ENCODE measurements around the gene CBFA2T3. TPM values are rescaled to one million over a fixed set of nuclear protein-coding genes. Genes with fewer than 3 reads are reported as not detected.
A peak's percentile ranks its signal among the peaks of the same experiment; 100 is the strongest.

The CBFA2T3 gene
- total RNA-seq, 1 donor from 2014 or later = 32.8 TPM

DNA sequence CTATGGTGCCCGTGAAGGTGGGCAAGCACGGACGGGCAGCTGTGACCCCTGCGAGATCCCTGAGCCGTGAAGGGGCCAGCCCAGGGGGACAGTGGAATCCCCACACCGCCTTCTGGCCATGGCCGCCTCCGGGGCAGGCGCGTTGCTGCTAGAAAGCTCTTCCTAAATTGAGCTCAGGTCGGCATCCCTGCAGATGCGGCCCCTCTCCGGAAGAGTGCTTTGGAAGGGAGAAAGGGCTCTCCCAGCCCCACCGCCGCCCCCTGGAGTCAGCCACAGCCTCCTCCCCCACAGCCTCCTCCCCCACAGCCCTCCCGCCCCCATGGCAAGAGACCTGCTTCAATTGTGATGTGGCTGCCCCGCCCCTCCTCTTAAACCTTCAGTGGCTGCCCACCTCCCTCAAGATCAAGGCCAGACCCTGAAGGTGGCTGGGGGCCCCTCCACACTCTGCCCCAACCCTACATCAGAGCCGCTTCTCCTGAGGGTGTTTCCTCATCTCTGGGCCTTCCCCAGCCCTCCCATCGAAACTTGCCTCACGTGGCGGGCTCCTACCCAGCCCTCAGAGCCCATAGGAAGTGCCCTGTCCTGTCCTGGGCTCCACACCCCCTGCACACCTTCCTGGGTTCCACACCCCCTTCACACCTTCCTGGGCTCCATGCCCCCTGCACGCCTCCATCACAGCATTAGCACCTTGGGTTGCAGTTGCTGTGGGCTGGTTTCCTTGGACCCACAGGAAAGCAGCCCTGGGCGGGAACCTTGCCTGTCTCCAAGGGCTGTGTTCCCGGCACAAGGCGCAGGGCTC lies 5.5 kb upstream of the CBFA2T3 start:
- no peak overlapping the region for H3K4me3 ChIP-seq
- no peaks in the 10 kb centered on the region for H3K27me3 ChIP-seq
- intact Hi-C loops (cut with DNase I) = no loop called here
- DNase-seq (ENCODE audit: low spot score in 2 of 2) = no peak
- H3K27ac ChIP-seq = no peak overlapping the region
- H3K9me3 ChIP-seq = no peaks in the 10 kb centered on the region
- H3K36me3 ChIP-seq = no peaks in the 10 kb centered on the region
- no peaks in the 10 kb centered on the region for H3K4me1 ChIP-seq
- TF ChIP-seq, protein P1, sequence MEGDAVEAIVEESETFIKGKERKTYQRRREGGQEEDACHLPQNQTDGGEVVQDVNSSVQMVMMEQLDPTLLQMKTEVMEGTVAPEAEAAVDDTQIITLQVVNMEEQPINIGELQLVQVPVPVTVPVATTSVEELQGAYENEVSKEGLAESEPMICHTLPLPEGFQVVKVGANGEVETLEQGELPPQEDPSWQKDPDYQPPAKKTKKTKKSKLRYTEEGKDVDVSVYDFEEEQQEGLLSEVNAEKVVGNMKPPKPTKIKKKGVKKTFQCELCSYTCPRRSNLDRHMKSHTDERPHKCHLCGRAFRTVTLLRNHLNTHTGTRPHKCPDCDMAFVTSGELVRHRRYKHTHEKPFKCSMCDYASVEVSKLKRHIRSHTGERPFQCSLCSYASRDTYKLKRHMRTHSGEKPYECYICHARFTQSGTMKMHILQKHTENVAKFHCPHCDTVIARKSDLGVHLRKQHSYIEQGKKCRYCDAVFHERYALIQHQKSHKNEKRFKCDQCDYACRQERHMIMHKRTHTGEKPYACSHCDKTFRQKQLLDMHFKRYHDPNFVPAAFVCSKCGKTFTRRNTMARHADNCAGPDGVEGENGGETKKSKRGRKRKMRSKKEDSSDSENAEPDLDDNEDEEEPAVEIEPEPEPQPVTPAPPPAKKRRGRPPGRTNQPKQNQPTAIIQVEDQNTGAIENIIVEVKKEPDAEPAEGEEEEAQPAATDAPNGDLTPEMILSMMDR (IDR thresholded peaks at IDR 0.05) = no peak

DNA sequence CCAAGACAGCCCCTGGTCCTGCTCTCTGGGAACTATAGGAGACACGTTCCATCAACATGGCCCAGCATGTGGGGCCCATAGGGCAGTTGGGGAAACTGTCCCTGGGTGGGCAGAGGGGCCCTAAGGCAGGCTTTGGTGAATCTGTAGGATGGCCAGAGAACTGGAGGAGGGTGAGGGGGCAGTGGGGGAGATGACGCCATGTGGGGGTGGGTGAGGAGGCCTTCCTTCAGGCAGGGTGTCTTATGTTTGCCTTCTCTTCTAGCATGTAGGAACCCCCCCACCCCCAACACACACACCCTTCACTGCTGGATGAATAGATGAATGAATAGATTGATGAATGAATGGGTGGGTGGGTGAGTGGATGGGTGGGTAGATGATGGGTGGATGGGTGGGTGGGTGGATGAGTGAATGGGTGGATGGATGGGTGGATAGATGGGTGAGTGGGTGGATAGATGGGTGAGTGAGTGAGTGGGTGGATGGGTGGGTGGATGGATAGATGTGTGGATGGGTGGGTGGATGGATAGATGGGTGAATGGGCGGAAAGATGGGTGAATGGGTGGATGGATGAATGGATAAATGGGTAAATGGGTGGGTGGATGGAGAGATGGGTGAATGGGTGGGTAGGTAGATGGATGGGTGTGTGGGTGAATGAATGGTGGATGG lies 2.5 kb upstream of the CBFA2T3 start:
- H3K27ac ChIP-seq = no peak overlapping the region
- no peaks in the 10 kb centered on the region for H3K27me3 ChIP-seq

DNA sequence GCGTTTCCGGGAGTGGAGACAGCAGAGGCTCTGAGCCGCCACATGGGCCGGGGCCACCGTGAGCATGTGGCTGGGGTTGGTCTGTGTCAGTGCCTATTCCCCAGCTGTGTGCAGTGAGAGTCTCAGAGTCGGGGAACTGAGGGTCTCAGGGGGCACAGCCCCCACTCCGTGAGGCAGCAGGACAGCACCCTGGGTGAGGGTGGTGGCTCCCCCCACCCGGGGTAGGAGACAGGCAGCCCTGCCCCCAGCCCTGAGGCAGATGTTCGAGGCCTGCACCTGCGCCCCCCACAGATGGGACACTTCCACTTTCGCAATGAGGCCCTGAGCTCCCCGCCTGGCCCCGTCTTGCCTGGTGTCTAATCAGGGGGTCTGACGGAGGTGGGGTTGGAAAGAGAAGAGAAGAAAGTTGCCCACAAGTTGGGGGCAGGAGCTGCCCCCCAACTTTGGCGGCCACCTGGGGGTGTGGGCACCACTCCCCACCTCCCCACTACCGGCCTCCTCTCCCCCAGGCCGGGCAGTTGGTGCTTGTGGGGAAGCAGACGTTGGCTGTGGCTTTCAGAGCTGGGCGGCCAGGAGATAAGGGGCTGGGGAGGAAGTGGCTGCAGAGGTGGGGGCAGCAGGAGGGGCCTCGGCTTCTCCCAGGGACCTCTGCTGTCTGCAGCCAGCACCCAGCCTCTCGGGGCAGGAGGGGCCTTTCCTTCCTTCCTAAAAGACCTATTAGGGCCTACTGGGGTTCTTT lies 1.8 kb upstream of the CBFA2T3 start:
- no peak for DNase-seq (ENCODE audit: low spot score in 2 of 2)
- H3K27me3 ChIP-seq = no peaks in the 10 kb centered on the region
- H3K36me3 ChIP-seq = no peaks in the 10 kb centered on the region
- intact Hi-C loops (cut with DNase I) = no loop called here
- H3K9me3 ChIP-seq = no peaks in the 10 kb centered on the region
- H3K4me1 ChIP-seq = no peaks in the 10 kb centered on the region
- no peak overlapping the region for H3K27ac ChIP-seq
- H3K4me3 ChIP-seq = no peak overlapping the region
- TF ChIP-seq, protein P1 (IDR thresholded peaks at IDR 0.05) = no peak

More for the DNA sequence above, 2.5 kb upstream of the CBFA2T3 start:
- no peaks in the 10 kb centered on the region for H3K4me1 ChIP-seq
- intact Hi-C loops (cut with DNase I) = no loop called here
- no peaks in the 10 kb centered on the region for H3K36me3 ChIP-seq
- TF ChIP-seq, protein P1 (IDR thresholded peaks at IDR 0.05) = no peak
- no peak overlapping the region for H3K4me3 ChIP-seq
- H3K9me3 ChIP-seq = no peaks in the 10 kb centered on the region
- DNase-seq (ENCODE audit: low spot score in 2 of 2) = no peak

DNA sequence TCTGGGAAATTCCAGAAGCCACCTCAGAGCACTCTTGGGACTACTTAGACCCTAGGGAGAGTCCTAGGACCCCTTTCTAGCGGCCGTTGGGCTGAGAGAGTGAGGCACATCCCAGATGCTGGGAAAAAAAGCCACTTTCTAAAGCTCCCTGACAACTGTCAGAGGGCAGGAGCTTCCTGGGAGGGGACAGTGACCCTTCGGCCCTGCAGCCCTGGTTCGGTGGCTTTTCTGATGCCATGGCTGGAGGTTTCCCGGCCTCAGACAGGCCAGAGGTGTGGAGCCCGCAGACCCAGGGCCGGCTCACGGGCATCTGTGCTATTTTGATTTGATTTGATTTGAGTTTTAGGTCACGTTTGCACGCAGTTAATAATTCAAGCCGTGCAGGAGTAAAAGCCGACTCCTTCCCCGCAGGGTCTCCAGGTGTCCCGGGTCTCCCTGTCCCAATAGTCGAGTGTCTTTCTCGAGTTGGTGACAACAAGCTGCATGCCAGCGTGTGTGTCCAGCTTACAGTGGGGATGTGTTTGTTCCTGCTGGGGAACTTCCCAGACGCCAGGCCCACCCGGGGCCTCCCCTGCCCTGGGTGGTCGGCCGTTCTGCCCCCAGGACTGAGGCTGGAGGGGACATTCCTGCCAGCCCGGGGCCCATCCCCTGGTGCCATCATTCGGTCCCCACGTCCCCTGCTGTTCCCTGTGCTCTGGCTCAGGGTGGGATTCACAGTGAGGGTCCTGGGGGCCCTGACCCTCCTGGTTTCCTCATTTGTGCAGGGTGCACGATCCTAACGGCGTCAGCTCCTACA lies 1.0 kb upstream of the CBFA2T3 start:
- Histone ChIP-seq H3K9me3 (no peaks in the 10 kb centered on the region), H3K27ac (no peak overlapping the region), H3K4me1 (no peaks in the 10 kb centered on the region), H3K4me3 (no peak overlapping the region), H3K27me3 (no peaks in the 10 kb centered on the region), H3K36me3 (no peaks in the 10 kb centered on the region)
- intact Hi-C loops (cut with DNase I) = no loop called here
- TF ChIP-seq, protein P1 (IDR thresholded peaks at IDR 0.05) = no peak
- DNase-seq (ENCODE audit: low spot score in 2 of 2) = no peak

DNA sequence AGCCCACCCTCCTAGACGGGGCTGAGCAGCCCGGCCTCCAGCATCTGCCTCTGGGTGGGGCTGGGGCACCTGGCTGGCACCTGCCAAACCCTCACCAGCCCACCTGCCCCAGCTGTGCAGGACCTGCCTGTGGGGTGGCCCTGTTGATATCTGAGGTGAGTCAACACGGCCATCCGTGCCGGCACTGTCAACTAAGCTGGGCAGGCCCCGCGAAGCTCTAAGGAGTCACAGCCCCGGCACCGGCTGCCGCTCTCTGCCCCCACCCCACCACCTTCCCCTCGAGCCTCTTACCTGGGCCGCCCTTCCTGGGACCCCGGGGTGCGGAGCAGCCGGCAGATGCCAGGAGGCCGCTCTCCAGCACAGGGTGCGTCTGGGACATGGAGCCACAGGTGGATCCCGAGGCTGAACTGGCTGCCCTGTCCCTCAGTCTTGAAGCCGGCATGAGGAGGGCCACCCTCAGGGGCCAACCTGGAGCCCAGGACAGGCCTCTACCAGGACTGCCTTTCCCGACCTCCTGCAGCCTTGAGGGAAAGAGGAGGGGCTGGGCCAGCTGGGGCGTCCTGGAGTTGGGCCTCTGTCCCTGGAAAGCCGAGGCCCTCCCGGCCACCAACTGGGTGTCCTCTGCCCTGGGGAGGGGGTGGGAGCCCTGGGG lies 515 bp downstream of the CBFA2T3 start:
- no peak overlapping the region for H3K27ac ChIP-seq
- no peaks in the 10 kb centered on the region for H3K36me3 ChIP-seq
- no peaks in the 10 kb centered on the region for H3K4me1 ChIP-seq
- H3K27me3 ChIP-seq = no peaks in the 10 kb centered on the region
- no peaks in the 10 kb centered on the region for H3K9me3 ChIP-seq
- TF ChIP-seq, protein P1 (IDR thresholded peaks at IDR 0.05) = no peak
- H3K4me3 ChIP-seq = peak overlapping the region in 1 of 2 donors; percentile 13
- DNase-seq (ENCODE audit: low spot score in 2 of 2) = no peak
- intact Hi-C loops (cut with DNase I) = no loop called here
